ENCODE measurements around the gene AKR1B1. TPM values are rescaled to one million over a fixed set of nuclear protein-coding genes. Genes with fewer than 3 reads are reported as not detected.
A peak's percentile ranks its signal among the peaks of the same experiment; 100 is the strongest.

Gene AKR1B1
- total and polyA plus RNA-seq, 9 of the 15 experiments (the other 6 are each of a cell fraction or from before 2014, with no cell fraction given), result 2.0 to 10.6 (median 6.2) TPM

- H3K4me2 ChIP-seq (ENCODE audit: insufficient read depth, low read length), result no peak overlapping the region
- H3K4me1 ChIP-seq (replicated peaks in 1 of 2; ENCODE audit: control insufficient read depth in 2 of 2, insufficient read depth in 2 of 2, low read length in 2 of 2), result peaks cover 0 to 10% of the 10 kb centered on the region in 2 experiments; a peak in 3 of 5 replicates
- H3K79me2 ChIP-seq (ENCODE audit: control insufficient read depth, insufficient read depth, low read length), result no peaks in the 10 kb centered on the region
- H3K9ac ChIP-seq (ENCODE audit: insufficient read depth in 1 of 2, low read depth in 2 of 2, low read length in 2 of 2), result no peak overlapping the region
- no peaks in the 10 kb centered on the region for H3K9me3 ChIP-seq (replicated peaks; ENCODE audit: control insufficient read depth, insufficient read depth, low read depth, low read length)
- CTCF ChIA-PET (ENCODE audit: low intra/inter-chr PET ratio), result no interaction called here
- intact Hi-C loops (cut with micrococcal nuclease), result no loop called here
- in situ Hi-C loops (cut with MboI), result no loop called here
- peaks cover 30 to 74% of the 10 kb centered on the region in 2 experiments for H3K27me3 ChIP-seq (ENCODE audit: control insufficient read depth in 2 of 2, insufficient read depth in 2 of 2, low read length in 2 of 2)
- H4K20me1 ChIP-seq (replicated peaks; ENCODE audit: control insufficient read depth, insufficient read depth, low read length), result no peaks in the 10 kb centered on the region
- no peaks in the 10 kb centered on the region for H3K36me3 ChIP-seq (ENCODE audit: control insufficient read depth, insufficient read depth, low read length)
- FAIRE-seq, result no peak
- no peak for ATAC-seq
- H2AFZ ChIP-seq (ENCODE audit: low read depth, low read length), result no peak overlapping the region
- H3K9me1 ChIP-seq (ENCODE audit: control insufficient read depth, insufficient read depth, low read length), result no peaks in the 10 kb centered on the region
- BruUV-seq (replicated peaks), result no TSS peak
- POLR2A ChIA-PET, result no interaction called here
- no peak for DNase-seq (ENCODE audit: extremely low read depth in 1 of 4, low spot score in 3 of 4)
- H3K27ac ChIP-seq (ENCODE audit: extremely low read depth, low read depth, low read length), result no peak overlapping the region
- 3% methylated on average over 4 of the region's 4 CpGs for WGBS (ENCODE audit: insufficient coverage, low coverage, missing lambda C conversion rate)
- no peak overlapping the region for H3K4me3 ChIP-seq
- TF ChIP-seq RCOR1 (IDR thresholded peaks at IDR 0.05; ENCODE audit: borderline replicate concordance in 1 of 2, low read depth in 2 of 2, low read length in 2 of 2) (peak; percentile 44 to 89; a peak in 2 of 4 replicates), MECOM (CRISPR knock-in tag; IDR thresholded peaks at IDR 0.05) (no peak), ZNF184 (CRISPR knock-in tag; IDR thresholded peaks at IDR 0.05) (no peak), SRSF9 (IDR thresholded peaks at IDR 0.05; ENCODE audit: borderline replicate concordance, low read depth, low read length) (no peak), ZFP36 (IDR thresholded peaks at IDR 0.05; ENCODE audit: low read depth, low read length, partially characterized antibody) (no peak), COPS2 (conservative IDR thresholded peaks at IDR 0.05) (no peak), ERF (CRISPR knock-in tag; IDR thresholded peaks at IDR 0.05) (no peak), ZHX1 (conservative IDR thresholded peaks at IDR 0.05; ENCODE audit: low read length) (no peak), U2AF2 (optimal IDR thresholded peaks at IDR 0.05; ENCODE audit: low read depth, low read length) (no peak), SNIP1 (IDR thresholded peaks at IDR 0.05; ENCODE audit: low read depth) (no peak), ZNF23 (CRISPR knock-in tag; IDR thresholded peaks at IDR 0.05) (no peak), PHB (CRISPR knock-in tag; IDR thresholded peaks at IDR 0.05) (no peak), ARID4B (CRISPR knock-in tag; IDR thresholded peaks at IDR 0.05) (no peak), FOXM1 (IDR thresholded peaks at IDR 0.05; ENCODE audit: low read depth) (no peak), FOXM1 (CRISPR knock-in tag; IDR thresholded peaks at IDR 0.05; ENCODE audit: low read depth) (no peak), E2F3 (CRISPR knock-in tag; IDR thresholded peaks at IDR 0.05) (no peak), ZNF436 (CRISPR knock-in tag; IDR thresholded peaks at IDR 0.05) (no peak)
- TF ChIP-seq, protein P1, sequence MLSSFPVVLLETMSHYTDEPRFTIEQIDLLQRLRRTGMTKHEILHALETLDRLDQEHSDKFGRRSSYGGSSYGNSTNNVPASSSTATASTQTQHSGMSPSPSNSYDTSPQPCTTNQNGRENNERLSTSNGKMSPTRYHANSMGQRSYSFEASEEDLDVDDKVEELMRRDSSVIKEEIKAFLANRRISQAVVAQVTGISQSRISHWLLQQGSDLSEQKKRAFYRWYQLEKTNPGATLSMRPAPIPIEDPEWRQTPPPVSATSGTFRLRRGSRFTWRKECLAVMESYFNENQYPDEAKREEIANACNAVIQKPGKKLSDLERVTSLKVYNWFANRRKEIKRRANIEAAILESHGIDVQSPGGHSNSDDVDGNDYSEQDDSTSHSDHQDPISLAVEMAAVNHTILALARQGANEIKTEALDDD (IDR thresholded peaks at IDR 0.05), result peak; percentile 52; the same call in 1 of the 2 replicates
Measured at GRCh38 chr7:134454277-134454676, 4.6 kb downstream of the AKR1B1 start.
